ENCODE data around the gene RIC8B.
A peak's percentile ranks its signal among the peaks of the same experiment; 100 is the strongest.

RIC8B gene

GRCh38 chr12:106893451-106893850 lies 119.0 kb downstream of the RIC8B start:
- 96% methylated on average over 8 of the region's 8 CpGs for WGBS
- Histone ChIP-seq H3K4me1 (ENCODE audit: insufficient read depth, low read length) (peaks cover 8% of the 10 kb centered on the region; the same call in 1 of the 2 replicates), H3K9me3 (ENCODE audit: insufficient read depth, low read depth, low read length) (no peaks in the 10 kb centered on the region), H3K27ac (ENCODE audit: low read depth, low read length) (no peak overlapping the region), H3K27me3 (ENCODE audit: insufficient read depth, low read length) (no peaks in the 10 kb centered on the region), H3K4me3 (ENCODE audit: low read length) (no peak overlapping the region), H3K36me3 (ENCODE audit: insufficient read depth, low read length) (peaks cover 3% of the 10 kb centered on the region), H3K9ac (ENCODE audit: low read depth, low read length) (no peak overlapping the region)

- WGBS = 100% methylated on average over 1 of the region's 1 CpG
- Histone ChIP-seq H3K36me3 (ENCODE audit: insufficient read depth, low read length) (no peaks in the 10 kb centered on the region; the same call in 1 of the 2 replicates), H3K9me3 (ENCODE audit: insufficient read depth, low read depth, low read length) (no peaks in the 10 kb centered on the region), H3K27me3 (ENCODE audit: insufficient read depth, low read length) (no peaks in the 10 kb centered on the region; the same call in 1 of the 2 replicates), H3K4me1 (ENCODE audit: insufficient read depth, low read length) (peaks cover 12% of the 10 kb centered on the region; the same call in 1 of the 2 replicates), H3K27ac (ENCODE audit: low read depth, low read length) (no peak overlapping the region), H3K9ac (ENCODE audit: low read depth, low read length) (no peak overlapping the region), H3K4me3 (ENCODE audit: low read length) (no peak overlapping the region)
Observed at GRCh38 chr12:106894774-106895173, 120.3 kb downstream of the RIC8B start.

- H3K4me1 ChIP-seq (ENCODE audit: insufficient read depth, low read length) = peaks cover 12% of the 10 kb centered on the region; the same call in 1 of the 2 replicates
- no peak overlapping the region for H3K4me3 ChIP-seq (ENCODE audit: low read length)
- H3K9ac ChIP-seq (ENCODE audit: low read depth, low read length) = no peak overlapping the region
- H3K27ac ChIP-seq (ENCODE audit: low read depth, low read length) = no peak overlapping the region
- peaks cover 2% of the 10 kb centered on the region for H3K27me3 ChIP-seq (ENCODE audit: insufficient read depth, low read length)
- no peaks in the 10 kb centered on the region for H3K36me3 ChIP-seq (ENCODE audit: insufficient read depth, low read length)
- no peaks in the 10 kb centered on the region for H3K9me3 ChIP-seq (ENCODE audit: insufficient read depth, low read depth, low read length)
Observed at GRCh38 chr12:106896603-106897002, 122.1 kb downstream of the RIC8B start.

- H3K4me3 ChIP-seq (ENCODE audit: low read length) = no peak overlapping the region
- WGBS = 95% methylated on average over 6 of the region's 6 CpGs
- H3K36me3 ChIP-seq (ENCODE audit: insufficient read depth, low read length) = no peaks in the 10 kb centered on the region
- no peaks in the 10 kb centered on the region for H3K9me3 ChIP-seq (ENCODE audit: insufficient read depth, low read depth, low read length)
- H3K4me1 ChIP-seq (ENCODE audit: insufficient read depth, low read length) = peaks cover 12% of the 10 kb centered on the region; the same call in 1 of the 2 replicates
- H3K27ac ChIP-seq (ENCODE audit: low read depth, low read length) = no peak overlapping the region
- peaks cover 6% of the 10 kb centered on the region for H3K27me3 ChIP-seq (ENCODE audit: insufficient read depth, low read length)
- H3K9ac ChIP-seq (ENCODE audit: low read depth, low read length) = no peak overlapping the region
Observed at GRCh38 chr12:106897082-106897481, 122.6 kb downstream of the RIC8B start.

- 62% methylated on average over 13 of the region's 13 CpGs for WGBS
- H3K27me3 ChIP-seq (ENCODE audit: insufficient read depth, low read length) = peaks cover 18% of the 10 kb centered on the region
- no peaks in the 10 kb centered on the region for H3K36me3 ChIP-seq (ENCODE audit: insufficient read depth, low read length)
Observed at GRCh38 chr12:106897981-106898901, 123.8 kb downstream of the RIC8B start.

GRCh38 chr12:106900554-106900953 lies 126.1 kb downstream of the RIC8B start:
- Histone ChIP-seq H3K9ac (ENCODE audit: low read depth, low read length) (no peak overlapping the region), H3K36me3 (ENCODE audit: insufficient read depth, low read length) (no peaks in the 10 kb centered on the region), H3K27me3 (ENCODE audit: insufficient read depth, low read length) (peaks cover 30% of the 10 kb centered on the region), H3K9me3 (ENCODE audit: insufficient read depth, low read depth, low read length) (no peaks in the 10 kb centered on the region), H3K4me1 (ENCODE audit: insufficient read depth, low read length) (peaks cover 17% of the 10 kb centered on the region; the same call in 1 of the 2 replicates), H3K27ac (ENCODE audit: low read depth, low read length) (no peak overlapping the region), H3K4me3 (ENCODE audit: low read length) (no peak overlapping the region)
- WGBS = 77% methylated on average over 6 of the region's 6 CpGs

More at GRCh38 chr12:106897981-106898901, 123.8 kb downstream of the RIC8B start:
- H3K9ac ChIP-seq (ENCODE audit: low read depth, low read length) = no peak overlapping the region
- no peak overlapping the region for H3K27ac ChIP-seq (ENCODE audit: low read depth, low read length)
- H3K9me3 ChIP-seq (ENCODE audit: insufficient read depth, low read depth, low read length) = no peaks in the 10 kb centered on the region
- peaks cover 15% of the 10 kb centered on the region; the same call in 1 of the 2 replicates for H3K4me1 ChIP-seq (ENCODE audit: insufficient read depth, low read length)
- no peak overlapping the region for H3K4me3 ChIP-seq (ENCODE audit: low read length)

GRCh38 chr12:106901276-106901675 lies 126.8 kb downstream of the RIC8B start:
- no peaks in the 10 kb centered on the region for H3K36me3 ChIP-seq (ENCODE audit: insufficient read depth, low read length)
- 96% methylated on average over 1 of the region's 1 CpG for WGBS
- peaks cover 17% of the 10 kb centered on the region; the same call in 1 of the 2 replicates for H3K4me1 ChIP-seq (ENCODE audit: insufficient read depth, low read length)
- no peak overlapping the region for H3K4me3 ChIP-seq (ENCODE audit: low read length)
- H3K9me3 ChIP-seq (ENCODE audit: insufficient read depth, low read depth, low read length) = no peaks in the 10 kb centered on the region
- H3K27ac ChIP-seq (ENCODE audit: low read depth, low read length) = no peak overlapping the region
- no peak overlapping the region for H3K9ac ChIP-seq (ENCODE audit: low read depth, low read length)
- H3K27me3 ChIP-seq (ENCODE audit: insufficient read depth, low read length) = peaks cover 30% of the 10 kb centered on the region

GRCh38 chr12:106902053-106902452 lies 127.6 kb downstream of the RIC8B start:
- H3K9ac ChIP-seq (ENCODE audit: low read depth, low read length) = no peak overlapping the region
- no peaks in the 10 kb centered on the region for H3K36me3 ChIP-seq (ENCODE audit: insufficient read depth, low read length)
- no peaks in the 10 kb centered on the region for H3K9me3 ChIP-seq (ENCODE audit: insufficient read depth, low read depth, low read length)
- 88% methylated on average over 11 of the region's 11 CpGs for WGBS
- peaks cover 17% of the 10 kb centered on the region; the same call in 1 of the 2 replicates for H3K4me1 ChIP-seq (ENCODE audit: insufficient read depth, low read length)
- H3K4me3 ChIP-seq (ENCODE audit: low read length) = no peak overlapping the region
- peaks cover 30% of the 10 kb centered on the region for H3K27me3 ChIP-seq (ENCODE audit: insufficient read depth, low read length)
- H3K27ac ChIP-seq (ENCODE audit: low read depth, low read length) = no peak overlapping the region

GRCh38 chr12:106903241-106903945 lies 128.9 kb downstream of the RIC8B start:
- Histone ChIP-seq H3K27me3 (ENCODE audit: insufficient read depth, low read length) (peaks cover 30% of the 10 kb centered on the region), H3K9ac (ENCODE audit: low read depth, low read length) (peak overlapping the region; percentile 33; the same call in 1 of the 2 replicates), H3K9me3 (ENCODE audit: insufficient read depth, low read depth, low read length) (no peaks in the 10 kb centered on the region)

GRCh38 chr12:106906715-106907114 lies 132.2 kb downstream of the RIC8B start:
- Histone ChIP-seq H3K27ac (ENCODE audit: low read depth, low read length) (no peak overlapping the region), H3K27me3 (ENCODE audit: insufficient read depth, low read length) (peaks cover 28% of the 10 kb centered on the region), H3K9me3 (ENCODE audit: insufficient read depth, low read depth, low read length) (no peaks in the 10 kb centered on the region), H3K4me1 (ENCODE audit: insufficient read depth, low read length) (peaks cover 5% of the 10 kb centered on the region; the same call in 1 of the 2 replicates), H3K36me3 (ENCODE audit: insufficient read depth, low read length) (no peaks in the 10 kb centered on the region), H3K9ac (ENCODE audit: low read depth, low read length) (no peak overlapping the region), H3K4me3 (ENCODE audit: low read length) (no peak overlapping the region)
- 98% methylated on average over 2 of the region's 2 CpGs for WGBS

More at GRCh38 chr12:106903241-106903945, 128.9 kb downstream of the RIC8B start:
- peaks cover 10% of the 10 kb centered on the region; the same call in 1 of the 2 replicates for H3K4me1 ChIP-seq (ENCODE audit: insufficient read depth, low read length)
- peak overlapping the region; percentile 66 for H3K4me3 ChIP-seq (ENCODE audit: low read length)
- no peaks in the 10 kb centered on the region for H3K36me3 ChIP-seq (ENCODE audit: insufficient read depth, low read length)
- no peak overlapping the region for H3K27ac ChIP-seq (ENCODE audit: low read depth, low read length)
- 12% methylated on average over 28 of the region's 28 CpGs for WGBS

- Histone ChIP-seq H3K9me3 (ENCODE audit: insufficient read depth, low read depth, low read length) (no peaks in the 10 kb centered on the region), H3K27me3 (ENCODE audit: insufficient read depth, low read length) (peaks cover 21% of the 10 kb centered on the region), H3K9ac (ENCODE audit: low read depth, low read length) (no peak overlapping the region), H3K4me1 (ENCODE audit: insufficient read depth, low read length) (peaks cover 5% of the 10 kb centered on the region; the same call in 1 of the 2 replicates), H3K36me3 (ENCODE audit: insufficient read depth, low read length) (no peaks in the 10 kb centered on the region), H3K4me3 (ENCODE audit: low read length) (no peak overlapping the region), H3K27ac (ENCODE audit: low read depth, low read length) (no peak overlapping the region)
- WGBS = 76% methylated on average over 5 of the region's 5 CpGs
Observed at GRCh38 chr12:106907411-106907810, 132.9 kb downstream of the RIC8B start.
